Activated CD8-positive, alpha-beta T cell treated with anti-CD3 and anti-CD28 coated beads, Interleukin-2, amount 10 ng/mL, durations not matched to agents 7 days and 5 days (primary cell): ENCODE measurements around the gene GFRA1. TPM values are rescaled to one million over a fixed set of nuclear protein-coding genes. Genes with fewer than 3 reads are reported as not detected.

Experiments used
- ATAC-seq: fragments of 150-1000 bp; cut with Tn5 transposase; one replicate; pipeline ENCODE4 v1.10.0; 2021; ENCODE audit warnings: moderate library complexity
- CTCF ChIA-PET: fragments of 350-600 bp; sonication (Branson Sonifier 250); formaldehyde crosslinking; loops from one replicate; lab custom pipeline; 2021; ENCODE audit warnings: antibody characterized with exemption; lab: Charles Lee
- POLR2A ChIA-PET: fragments of 350-600 bp; sonication (Branson Sonifier 250); formaldehyde crosslinking; loops from one replicate; lab custom pipeline; 2021; ENCODE audit warnings: antibody characterized with exemption; lab: Charles Lee
- DNase-seq: peaks from one replicate; pipeline ENCODE4 v3.0.0-alpha.2; 2020
- H3K27ac Mint-ChIP-seq: one replicate; pipeline ENCODE4 v1.8.0; 2021; ENCODE audit warnings: mild to moderate bottlenecking, mixed read lengths
- H3K27me3 Mint-ChIP-seq: one replicate; pipeline ENCODE4 v1.8.0; 2021; ENCODE audit warnings: low read depth, mixed read lengths
- H3K36me3 Mint-ChIP-seq: one replicate; pipeline ENCODE4 v1.8.0; 2021; ENCODE audit warnings: low read depth, mixed read lengths
- H3K4me1 Mint-ChIP-seq: one replicate; pipeline ENCODE4 v1.8.0; 2021; ENCODE audit warnings: low read depth, mixed read lengths
- H3K4me3 Mint-ChIP-seq: one replicate; pipeline ENCODE4 v1.8.0; 2021; ENCODE audit warnings: mild to moderate bottlenecking, mixed read lengths
- H3K9me3 Mint-ChIP-seq: one replicate; pipeline ENCODE4 v1.8.0; 2022; ENCODE audit warnings: mixed read lengths; ENCODE audit not compliant: insufficient read depth
- total RNA-seq, 2 experiments: library from RNA; stranded (reverse); gene quantifications; one replicate each; pipeline ENCODE4 v1.2.3, GENCODE V29; 2021

Gene GFRA1, protein sequence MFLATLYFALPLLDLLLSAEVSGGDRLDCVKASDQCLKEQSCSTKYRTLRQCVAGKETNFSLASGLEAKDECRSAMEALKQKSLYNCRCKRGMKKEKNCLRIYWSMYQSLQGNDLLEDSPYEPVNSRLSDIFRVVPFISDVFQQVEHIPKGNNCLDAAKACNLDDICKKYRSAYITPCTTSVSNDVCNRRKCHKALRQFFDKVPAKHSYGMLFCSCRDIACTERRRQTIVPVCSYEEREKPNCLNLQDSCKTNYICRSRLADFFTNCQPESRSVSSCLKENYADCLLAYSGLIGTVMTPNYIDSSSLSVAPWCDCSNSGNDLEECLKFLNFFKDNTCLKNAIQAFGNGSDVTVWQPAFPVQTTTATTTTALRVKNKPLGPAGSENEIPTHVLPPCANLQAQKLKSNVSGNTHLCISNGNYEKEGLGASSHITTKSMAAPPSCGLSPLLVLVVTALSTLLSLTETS
- total RNA-seq, result not detected

DNA sequence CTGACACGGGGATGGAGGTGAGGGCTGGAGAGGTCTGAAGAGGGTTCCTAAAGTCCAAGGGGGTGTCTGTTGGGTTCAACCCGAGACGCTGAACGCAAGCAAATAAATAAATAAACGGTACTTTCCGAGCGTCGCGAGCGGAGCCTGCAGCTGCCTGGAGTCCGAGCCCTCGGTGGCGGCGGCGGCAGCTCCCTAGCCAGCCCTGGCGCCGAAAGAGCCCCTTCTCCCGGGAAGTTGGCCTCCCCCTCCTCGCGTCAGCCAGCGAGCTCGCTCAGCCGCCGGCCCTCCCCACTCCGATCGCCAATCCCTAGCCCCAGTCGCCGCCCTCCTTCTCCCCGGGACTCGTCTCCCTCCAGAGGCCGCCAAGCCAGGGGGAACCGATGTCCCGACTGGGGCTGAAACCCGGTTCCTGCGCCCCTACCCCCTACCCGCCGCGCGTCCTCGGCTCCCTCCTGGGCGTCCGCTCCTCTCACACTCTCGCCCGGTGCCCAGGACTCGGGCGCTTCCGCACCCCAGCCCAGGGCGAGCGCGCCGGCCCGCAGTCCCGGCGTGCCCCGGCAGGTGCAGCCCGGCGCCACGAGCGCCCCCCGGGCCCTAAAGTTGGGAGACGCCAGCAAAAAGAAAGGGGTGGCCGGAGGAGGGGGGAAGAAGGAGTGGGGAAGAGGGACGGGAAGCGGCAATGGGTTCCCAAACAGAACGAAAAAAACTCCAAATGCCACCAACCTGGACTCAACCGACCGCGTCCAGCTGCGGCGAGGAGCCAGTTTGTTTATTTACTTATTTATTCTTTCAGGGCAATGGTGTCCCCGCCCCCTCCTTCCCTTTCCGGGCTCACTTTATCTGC, at the start of gene GFRA1:
Gene GFRA1 (minus strand): TSS at position 767 of the 844 bp plus-strand sequence. CDS start 1,177 bp downstream, outside the sequence.
- ATAC-seq, result peak; percentile 36
- no peak for DNase-seq
- POLR2A ChIA-PET, result no interaction called here
- CTCF ChIA-PET, result no interaction called here
- no peak within 1 kb of the TSS for H3K27ac Mint-ChIP-seq
- H3K4me1 Mint-ChIP-seq, result peaks cover 14% of the 10 kb centered on the region
- peak within 1 kb of the TSS; percentile 37 for H3K4me3 Mint-ChIP-seq
- peaks cover 60% of the 10 kb centered on the region for H3K27me3 Mint-ChIP-seq
- peaks cover 4% of the 10 kb centered on the region for H3K36me3 Mint-ChIP-seq
- H3K9me3 Mint-ChIP-seq, result no peaks in the 10 kb centered on the region

DNA sequence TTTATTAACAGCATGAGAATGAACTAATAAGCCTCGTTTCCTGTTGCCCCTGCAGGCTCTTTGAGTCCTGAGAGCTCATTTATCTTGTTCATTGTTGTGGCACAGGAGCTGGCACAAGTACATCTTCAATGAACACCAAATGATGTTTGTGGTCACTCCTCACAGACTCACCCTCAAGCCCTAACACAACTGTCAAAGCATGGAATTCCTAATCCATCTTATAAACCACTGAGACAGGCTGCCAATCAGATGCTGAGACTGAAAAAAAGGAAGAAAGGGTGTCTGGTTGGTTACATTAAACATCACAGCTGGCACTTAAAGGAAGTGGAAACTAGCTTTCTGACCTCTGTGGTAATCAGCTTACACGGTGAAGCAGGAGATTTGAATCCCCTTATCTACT, 43.5 kb upstream of the GFRA1 start:
- Mint-ChIP-seq H3K27ac (no peak overlapping the region), H3K4me3 (no peak overlapping the region), H3K27me3 (no peaks in the 10 kb centered on the region), H3K4me1 (peaks cover 10% of the 10 kb centered on the region), H3K36me3 (no peaks in the 10 kb centered on the region), H3K9me3 (no peaks in the 10 kb centered on the region)
- ATAC-seq, result no peak
- ChIA-PET POLR2A (no interaction called here), CTCF (no interaction called here)
- DNase-seq, result no peak

DNA sequence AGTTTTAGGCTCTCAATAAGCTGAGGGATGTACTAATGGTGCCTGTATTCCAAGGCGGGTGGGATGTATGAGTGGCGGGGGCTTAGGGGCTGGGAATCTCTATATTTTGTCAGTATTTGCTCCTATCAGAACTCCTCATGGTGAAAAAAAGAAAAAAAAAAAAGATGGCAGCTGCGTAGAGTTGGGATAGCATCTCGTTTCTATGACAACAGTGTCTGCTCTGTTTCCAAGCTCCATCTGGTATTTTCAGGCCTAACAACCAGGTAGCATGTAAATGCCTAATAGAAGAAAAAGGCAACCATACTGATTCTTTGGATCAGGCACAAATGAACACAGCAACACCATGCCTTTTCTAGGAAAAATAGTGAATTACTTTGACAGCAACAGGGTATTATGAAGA, 39.5 kb upstream of the GFRA1 start:
- ATAC-seq, result no peak
- Mint-ChIP-seq H3K27me3 (no peaks in the 10 kb centered on the region), H3K9me3 (no peaks in the 10 kb centered on the region), H3K36me3 (no peaks in the 10 kb centered on the region), H3K4me1 (peaks cover 10% of the 10 kb centered on the region), H3K27ac (no peak overlapping the region), H3K4me3 (no peak overlapping the region)
- CTCF ChIA-PET, result no interaction called here
- POLR2A ChIA-PET, result interaction anchor here (0.6 kb wide), 1 partner anchor 340 kb away, joined by 4 read pairs; no protein-coding TSS in a partner anchor
- no peak for DNase-seq

DNA sequence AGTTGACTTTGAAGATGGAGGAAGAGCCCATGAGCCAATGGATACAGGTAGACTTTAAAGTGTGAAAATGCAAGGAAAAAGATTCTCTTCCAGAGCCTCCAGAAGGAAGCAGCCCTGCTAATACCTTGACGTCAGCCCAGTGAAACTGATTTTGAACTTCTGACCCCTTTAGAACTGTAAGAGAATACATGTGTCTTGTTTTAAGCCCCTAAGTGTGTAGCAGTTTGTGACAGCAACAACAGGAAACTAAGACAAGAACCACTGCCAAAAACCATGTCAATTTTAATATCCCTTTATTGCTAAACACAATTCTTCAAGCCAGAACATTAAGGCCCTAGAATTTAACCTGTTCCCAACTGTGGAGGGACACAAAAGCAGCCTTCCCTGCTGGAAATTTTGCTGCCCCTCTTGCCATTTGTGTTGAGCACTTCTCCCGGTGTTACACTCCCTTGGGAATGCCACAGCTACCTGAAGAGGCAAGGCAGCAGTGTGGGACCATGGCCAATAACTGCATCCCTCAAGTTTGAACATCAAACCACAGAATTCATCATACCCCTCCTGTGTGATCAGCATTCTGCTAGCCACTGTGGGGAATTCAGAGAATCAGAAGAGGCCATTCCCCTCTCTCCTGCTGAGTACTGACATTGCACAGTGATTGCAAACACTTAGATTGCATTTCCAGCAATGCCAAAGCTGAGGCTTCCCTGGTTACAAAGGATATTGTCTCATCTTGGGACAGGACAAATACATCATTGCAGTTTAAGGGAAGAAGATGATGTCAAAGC, 38.9 kb upstream of the GFRA1 start:
- Mint-ChIP-seq H3K27ac (no peak overlapping the region), H3K4me1 (peaks cover 5% of the 10 kb centered on the region)

DNA sequence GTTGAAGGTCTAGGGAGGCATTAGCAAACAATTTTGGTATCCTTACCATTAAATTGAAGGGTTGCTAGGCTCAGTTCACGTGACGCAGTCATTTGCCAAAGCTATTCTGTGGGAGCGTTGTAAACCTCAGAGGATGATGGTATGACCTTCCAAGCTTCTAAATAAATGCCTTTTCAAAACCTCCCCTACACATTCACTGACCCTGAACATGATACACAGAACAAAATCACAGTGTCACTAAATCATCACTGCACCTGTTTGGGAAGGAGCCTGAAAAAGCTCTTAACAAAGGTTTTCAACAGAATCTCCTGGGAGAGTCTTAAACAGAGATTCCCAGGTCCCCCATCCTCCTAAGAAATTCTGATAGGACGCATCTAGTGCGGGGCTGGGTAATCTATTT, 38.0 kb upstream of the GFRA1 start:
- ChIA-PET CTCF (no interaction called here), POLR2A (no interaction called here)
- ATAC-seq (no peak), DNase-seq (no peak)
- Mint-ChIP-seq H3K27ac (no peak overlapping the region), H3K4me1 (no peaks in the 10 kb centered on the region), H3K4me3 (no peak overlapping the region), H3K36me3 (no peaks in the 10 kb centered on the region), H3K9me3 (no peaks in the 10 kb centered on the region), H3K27me3 (no peaks in the 10 kb centered on the region)

More for the DNA sequence above, 38.9 kb upstream of the GFRA1 start:
- no peaks in the 10 kb centered on the region for H3K9me3 Mint-ChIP-seq
- no peak overlapping the region for H3K4me3 Mint-ChIP-seq
- H3K36me3 Mint-ChIP-seq, result no peaks in the 10 kb centered on the region
- POLR2A ChIA-PET, result no interaction called here
- DNase-seq (no peak), ATAC-seq (no peak)
- H3K27me3 Mint-ChIP-seq, result no peaks in the 10 kb centered on the region
- CTCF ChIA-PET, result no interaction called here

DNA sequence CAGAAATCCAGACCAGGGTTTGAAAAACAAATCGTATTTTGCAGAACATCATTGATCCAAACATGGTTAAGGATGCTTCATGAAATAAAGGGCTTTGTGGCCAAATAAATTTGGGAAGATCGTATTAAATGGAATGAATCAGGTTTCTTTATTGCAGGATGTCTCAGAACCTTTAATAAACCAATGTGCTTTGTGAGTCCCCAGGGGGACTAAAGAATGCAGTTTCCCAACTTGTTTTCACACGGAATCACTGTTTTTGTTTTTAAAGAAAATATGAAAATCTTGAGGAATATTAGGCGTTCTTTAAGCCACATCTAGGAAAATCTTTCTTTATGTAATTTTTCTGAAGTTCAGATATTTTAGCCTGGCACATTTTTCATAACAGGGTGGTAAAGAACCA, 34.4 kb upstream of the GFRA1 start:
- H3K27me3 Mint-ChIP-seq, result no peaks in the 10 kb centered on the region
- CTCF ChIA-PET, result no interaction called here

DNA sequence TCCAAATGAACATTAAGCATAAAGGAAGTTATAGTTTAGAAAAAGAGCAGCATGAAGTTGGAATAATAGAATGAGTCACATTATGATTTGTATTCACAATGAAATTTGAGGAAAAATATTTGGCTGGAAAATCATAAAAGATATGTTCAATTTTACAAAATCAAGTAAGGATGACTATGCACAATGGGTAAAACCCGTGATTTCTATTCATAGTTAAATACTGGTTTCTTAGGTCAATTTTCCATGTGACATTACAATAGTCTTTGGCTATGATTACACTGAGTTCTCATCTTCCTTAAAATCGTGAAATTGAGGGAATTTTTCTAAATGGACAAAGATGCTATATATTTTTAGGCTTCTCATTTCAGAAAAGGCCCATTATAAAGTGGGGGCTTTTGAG, 33.8 kb upstream of the GFRA1 start:
- DNase-seq, result no peak
- Mint-ChIP-seq H3K4me1 (no peaks in the 10 kb centered on the region), H3K27me3 (no peaks in the 10 kb centered on the region), H3K9me3 (no peaks in the 10 kb centered on the region), H3K27ac (no peak overlapping the region), H3K36me3 (no peaks in the 10 kb centered on the region), H3K4me3 (no peak overlapping the region)
- CTCF ChIA-PET, result no interaction called here
- POLR2A ChIA-PET, result no interaction called here
- ATAC-seq, result no peak

More for the DNA sequence above, 34.4 kb upstream of the GFRA1 start:
- POLR2A ChIA-PET, result no interaction called here
- Mint-ChIP-seq H3K36me3 (no peaks in the 10 kb centered on the region), H3K4me3 (no peak overlapping the region), H3K27ac (no peak overlapping the region), H3K4me1 (no peaks in the 10 kb centered on the region), H3K9me3 (no peaks in the 10 kb centered on the region)
- DNase-seq (no peak), ATAC-seq (no peak)

DNA sequence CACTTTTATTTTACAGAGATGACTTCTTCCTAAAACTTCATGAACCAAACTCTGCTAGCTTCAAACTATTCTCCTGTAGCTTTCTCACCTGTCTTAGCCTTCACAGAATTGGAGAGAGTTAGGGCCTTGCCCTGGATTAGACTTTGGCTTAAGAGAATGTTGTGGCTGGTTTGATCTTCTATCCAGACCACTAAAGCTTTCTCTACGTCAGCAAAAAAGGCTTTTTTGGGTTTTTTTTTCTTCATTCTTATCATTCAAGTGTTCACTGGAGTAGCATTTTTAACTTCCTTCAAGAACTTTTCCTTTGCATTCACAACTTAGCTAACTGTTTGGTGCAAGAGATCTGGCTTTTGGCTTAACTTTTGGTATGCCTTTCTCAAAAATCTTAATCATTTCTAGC, 31.9 kb upstream of the GFRA1 start:
- ChIA-PET CTCF (no interaction called here), POLR2A (no interaction called here)
- no peaks in the 10 kb centered on the region for H3K4me1 Mint-ChIP-seq

DNA sequence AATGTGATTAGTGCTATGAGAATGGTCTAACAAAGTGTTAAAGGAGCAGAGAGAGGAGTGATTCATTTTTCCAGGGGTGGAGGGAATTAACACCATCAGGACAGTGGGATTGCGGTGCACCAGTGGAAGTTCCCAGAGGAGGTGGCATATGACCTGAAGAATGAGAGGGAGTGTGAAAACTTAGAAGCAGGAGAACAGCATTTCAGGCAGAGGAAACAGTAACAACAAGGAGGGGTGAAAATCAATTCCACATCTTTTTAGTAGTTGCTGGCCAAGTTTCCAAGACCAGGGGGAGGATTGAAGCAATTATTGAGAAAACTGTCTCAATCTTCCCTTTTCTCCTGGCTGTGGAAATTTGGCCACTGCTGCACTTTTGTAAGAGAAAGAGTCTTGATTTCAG, 27.5 kb upstream of the GFRA1 start:
- Mint-ChIP-seq H3K27me3 (no peaks in the 10 kb centered on the region), H3K4me3 (no peak overlapping the region)
- DNase-seq, result no peak

More for the DNA sequence above, 31.9 kb upstream of the GFRA1 start:
- Mint-ChIP-seq H3K36me3 (no peaks in the 10 kb centered on the region), H3K9me3 (no peaks in the 10 kb centered on the region), H3K27ac (no peak overlapping the region), H3K4me3 (no peak overlapping the region), H3K27me3 (no peaks in the 10 kb centered on the region)
- DNase-seq (no peak), ATAC-seq (no peak)

DNA sequence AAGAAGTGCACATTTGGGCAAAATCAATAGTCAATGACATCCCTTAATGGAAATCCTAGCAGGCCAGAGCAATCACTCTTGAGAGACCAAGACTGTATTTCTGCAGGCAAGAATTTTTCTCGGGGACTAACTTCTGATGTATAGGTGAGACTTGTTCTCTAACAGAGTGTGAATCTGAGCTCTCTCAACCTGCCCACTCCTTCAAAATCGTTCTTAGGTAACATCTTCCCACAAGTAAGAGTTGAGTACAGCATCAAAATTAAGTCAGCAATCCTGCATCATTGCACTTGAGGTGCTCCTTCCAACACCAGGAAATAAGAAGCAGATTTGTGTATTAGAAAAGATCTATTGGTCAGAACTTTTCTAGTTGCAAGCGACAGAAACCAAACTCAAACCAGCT, 25.6 kb upstream of the GFRA1 start:
- no peaks in the 10 kb centered on the region for H3K4me1 Mint-ChIP-seq
- ChIA-PET CTCF (interaction anchor here (0.5 kb wide), 1 partner anchor 191 kb away, joined by 4 read pairs; no protein-coding TSS in a partner anchor), POLR2A (no interaction called here)
- H3K4me3 Mint-ChIP-seq, result no peak overlapping the region
- no peaks in the 10 kb centered on the region for H3K27me3 Mint-ChIP-seq
- no peaks in the 10 kb centered on the region for H3K36me3 Mint-ChIP-seq
- no peak for DNase-seq
- no peaks in the 10 kb centered on the region for H3K9me3 Mint-ChIP-seq
- no peak overlapping the region for H3K27ac Mint-ChIP-seq
- ATAC-seq, result no peak

More for the DNA sequence above, 27.5 kb upstream of the GFRA1 start:
- POLR2A ChIA-PET, result no interaction called here
- no peak for ATAC-seq
- no peak overlapping the region for H3K27ac Mint-ChIP-seq
- H3K36me3 Mint-ChIP-seq, result no peaks in the 10 kb centered on the region
- no peaks in the 10 kb centered on the region for H3K4me1 Mint-ChIP-seq
- CTCF ChIA-PET, result no interaction called here
- no peaks in the 10 kb centered on the region for H3K9me3 Mint-ChIP-seq

DNA sequence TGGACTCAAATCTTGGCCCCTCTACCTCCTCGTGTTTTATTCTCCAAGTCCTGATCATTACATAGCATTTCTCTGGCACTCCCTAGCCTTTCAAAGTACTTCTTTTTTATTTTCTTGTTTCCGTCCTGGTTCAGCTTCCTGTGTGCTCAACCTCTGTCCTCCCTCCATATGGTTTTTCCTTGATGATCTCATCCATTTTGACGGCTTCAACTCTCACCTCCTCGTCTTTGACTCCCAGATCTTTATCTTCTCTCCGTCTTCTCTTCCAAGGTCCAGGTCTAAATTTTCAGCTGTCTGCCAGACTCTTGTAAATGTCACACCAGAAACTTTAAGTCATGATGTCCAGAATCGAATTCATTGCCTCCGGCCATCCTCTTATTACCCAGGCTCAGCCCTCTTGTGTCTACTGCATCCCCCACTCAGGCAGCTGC, 23.3 kb upstream of the GFRA1 start:
- CTCF ChIA-PET, result no interaction called here
- H3K36me3 Mint-ChIP-seq, result no peaks in the 10 kb centered on the region
- H3K9me3 Mint-ChIP-seq, result no peaks in the 10 kb centered on the region
- no peak overlapping the region for H3K4me3 Mint-ChIP-seq
- ATAC-seq, result no peak
- no peaks in the 10 kb centered on the region for H3K4me1 Mint-ChIP-seq
- DNase-seq, result no peak
- no peak overlapping the region for H3K27ac Mint-ChIP-seq
- POLR2A ChIA-PET, result no interaction called here
- H3K27me3 Mint-ChIP-seq, result no peaks in the 10 kb centered on the region
